ENCODE results near the gene EXOC1.

DNA sequence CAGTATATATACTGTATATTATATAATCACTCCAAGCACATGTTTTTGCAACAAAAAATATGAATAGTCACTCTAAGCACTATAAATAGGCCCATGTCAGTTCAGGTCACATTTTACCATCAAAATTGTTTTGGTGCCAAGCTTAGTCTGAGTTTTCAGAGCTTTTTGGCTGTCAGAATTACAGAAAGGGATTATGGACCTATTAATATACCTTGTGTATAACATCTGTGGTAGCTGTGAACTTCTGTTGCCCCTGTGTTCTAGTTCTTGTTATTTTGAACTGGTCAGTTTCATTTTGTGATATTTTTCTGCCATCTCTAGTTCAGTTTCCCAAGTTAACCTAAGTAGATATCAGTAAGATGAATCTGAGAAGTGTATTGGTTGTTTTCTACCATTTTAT, 22.9 kb downstream of the EXOC1 start:
- TF ChIP-seq CTCF (IDR thresholded peaks at IDR 0.05), result no peak
- no peak for TF ChIP-seq POLR2A (IDR thresholded peaks at IDR 0.05)
- no peak for TF ChIP-seq EP300 (IDR thresholded peaks at IDR 0.05)

Data from ovary (tissue), 3 donors.